ENCODE measurements around the gene HOXA3. TPM values are rescaled to one million over a fixed set of nuclear protein-coding genes. Genes with fewer than 3 reads are reported as not detected.

The HOXA3 gene
- total RNA-seq, result 1.8 and 3.2 TPM in 2 replicates

DNA sequence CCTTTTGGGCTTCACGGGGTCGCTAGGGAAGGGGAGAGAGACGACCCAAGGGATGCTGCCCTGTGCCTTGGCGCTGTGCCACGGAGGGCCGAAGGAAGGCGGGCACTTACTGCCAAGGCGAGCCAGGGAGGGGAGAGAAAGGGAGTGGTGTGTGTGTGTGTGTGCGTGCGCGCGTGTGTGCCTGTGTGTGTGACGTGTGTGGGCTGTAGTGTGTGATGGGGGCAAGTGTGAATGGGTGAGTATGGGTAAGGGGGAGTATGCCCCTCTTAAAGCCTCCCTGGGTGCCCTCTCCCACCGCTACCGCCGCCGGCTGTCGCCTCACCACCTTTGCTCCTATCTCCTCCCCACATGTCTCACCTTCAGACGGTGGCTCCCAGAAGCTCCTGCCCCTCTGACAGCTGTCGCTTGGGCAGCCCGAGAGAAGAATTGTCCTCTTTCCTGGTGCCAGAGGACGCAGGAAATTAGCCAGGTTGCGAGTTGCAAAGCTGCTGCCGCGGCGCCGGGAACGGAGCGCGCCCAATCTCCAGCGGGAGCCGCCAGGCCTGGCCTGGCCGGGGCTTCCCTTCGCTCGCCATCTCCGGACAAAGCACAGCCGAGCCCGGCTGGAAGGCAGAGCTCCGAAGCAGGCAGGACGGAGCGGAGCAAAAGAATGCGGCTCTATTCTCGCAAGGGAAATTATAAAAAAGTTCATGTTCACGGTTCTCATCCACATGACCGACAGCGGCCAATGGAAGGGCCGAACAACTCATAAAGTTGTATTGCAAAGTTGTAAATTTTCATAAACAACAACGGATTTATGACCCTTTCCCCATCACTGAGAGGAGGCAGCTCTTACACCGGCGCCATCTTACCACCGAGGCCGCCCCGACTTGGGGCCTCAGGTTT, at the start of gene HOXA3:
HOXA3 (minus strand) TSS at position 653 of the 885 bp plus-strand sequence. CDS start 41,943 bp downstream, outside the sequence.

DNA sequence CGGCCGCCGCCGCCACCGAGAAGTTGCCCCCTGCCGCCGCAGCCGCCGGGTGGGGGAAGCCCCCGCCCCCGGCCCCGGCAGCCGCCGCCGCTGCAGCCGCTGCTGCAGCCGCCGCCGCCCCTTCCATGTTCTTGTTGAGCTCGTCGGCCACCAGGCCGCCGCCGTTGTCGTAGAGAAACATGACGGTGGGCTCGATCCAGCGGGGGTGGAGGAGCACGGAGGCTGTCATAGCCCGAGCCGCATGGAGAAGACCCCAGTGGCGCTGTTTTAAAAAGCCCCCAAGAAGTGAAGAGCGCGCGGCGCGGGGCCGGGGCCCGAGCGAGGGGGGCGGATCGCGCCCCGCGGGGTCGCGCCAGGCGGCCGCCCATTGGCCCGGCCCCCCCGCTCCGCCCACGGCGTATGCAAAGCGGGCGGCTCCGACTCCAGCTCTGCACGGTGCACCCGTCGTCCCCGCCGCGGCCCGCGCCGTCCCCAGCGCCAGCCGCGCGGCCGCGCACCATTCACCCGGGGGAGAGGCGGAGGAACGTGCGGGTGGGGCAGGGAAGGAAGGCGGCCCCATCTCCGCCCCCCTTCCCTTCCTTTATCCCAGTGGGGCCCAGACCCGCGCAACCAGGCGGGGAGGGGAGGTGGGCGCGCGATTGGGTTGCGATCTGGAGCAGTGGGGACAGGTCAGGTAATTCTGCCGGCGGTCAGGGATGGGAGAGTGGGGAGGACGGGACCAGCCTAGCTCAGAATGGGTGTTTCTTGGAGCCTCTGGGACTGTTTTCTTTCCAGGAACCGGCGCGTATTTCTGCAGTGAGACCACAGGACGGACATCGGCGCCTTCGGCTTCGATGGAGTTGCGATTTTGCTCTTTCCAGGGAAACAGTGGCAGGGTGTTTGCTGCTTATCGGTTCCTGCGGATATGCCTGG, 47.7 kb upstream of the HOXA3 start, which contains the start of gene HOXA13:
HOXA13 (minus strand) TSS at position 243 of the 912 bp plus-strand sequence; CDS start at position 229, 14 bp downstream.

DNA sequence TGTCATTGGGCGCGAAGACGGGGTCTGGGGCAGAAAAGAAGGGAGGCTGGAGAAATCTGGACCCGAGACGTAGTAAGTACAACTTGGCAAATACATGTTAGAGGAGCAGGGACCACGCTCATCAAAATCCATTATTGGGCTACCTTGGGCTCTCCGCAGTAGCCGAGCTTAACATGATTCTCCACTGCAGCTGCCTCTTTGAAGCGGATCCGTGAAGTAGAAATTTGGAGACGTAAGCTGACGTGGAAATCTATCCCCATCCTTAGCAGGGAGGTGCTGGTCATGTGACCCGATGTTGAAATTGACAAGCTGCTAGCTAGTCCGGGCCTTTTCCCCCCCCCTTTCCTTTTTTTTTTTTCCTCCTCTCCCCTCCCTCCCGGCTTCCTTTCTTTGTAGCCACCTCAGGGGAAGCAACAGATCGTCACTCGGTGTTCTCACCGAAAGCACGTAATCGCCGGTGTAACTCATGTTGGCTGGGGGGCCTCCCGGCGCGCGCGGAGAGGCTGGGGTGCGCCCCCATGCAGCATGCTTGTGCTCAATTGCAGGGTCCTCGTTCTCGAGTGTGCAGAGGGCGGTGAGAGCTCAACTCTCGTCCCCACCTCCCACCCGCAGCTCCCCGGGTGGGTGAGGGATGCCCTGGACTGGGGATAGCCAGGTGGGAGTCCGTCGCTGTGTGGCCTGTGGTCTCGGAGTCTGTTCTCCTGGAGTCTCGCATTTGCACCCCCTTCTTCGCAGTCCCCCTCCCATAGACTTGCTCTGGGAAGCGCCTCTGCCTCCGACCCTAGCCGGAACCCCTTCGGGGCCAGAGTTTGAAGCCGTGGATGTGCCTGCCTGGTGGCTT, 32.9 kb upstream of the HOXA3 start, which contains the start of gene HOXA11:
HOXA11 (minus strand) TSS at position 220 of the 841 bp plus-strand sequence; CDS start at position 132, 88 bp downstream.

DNA sequence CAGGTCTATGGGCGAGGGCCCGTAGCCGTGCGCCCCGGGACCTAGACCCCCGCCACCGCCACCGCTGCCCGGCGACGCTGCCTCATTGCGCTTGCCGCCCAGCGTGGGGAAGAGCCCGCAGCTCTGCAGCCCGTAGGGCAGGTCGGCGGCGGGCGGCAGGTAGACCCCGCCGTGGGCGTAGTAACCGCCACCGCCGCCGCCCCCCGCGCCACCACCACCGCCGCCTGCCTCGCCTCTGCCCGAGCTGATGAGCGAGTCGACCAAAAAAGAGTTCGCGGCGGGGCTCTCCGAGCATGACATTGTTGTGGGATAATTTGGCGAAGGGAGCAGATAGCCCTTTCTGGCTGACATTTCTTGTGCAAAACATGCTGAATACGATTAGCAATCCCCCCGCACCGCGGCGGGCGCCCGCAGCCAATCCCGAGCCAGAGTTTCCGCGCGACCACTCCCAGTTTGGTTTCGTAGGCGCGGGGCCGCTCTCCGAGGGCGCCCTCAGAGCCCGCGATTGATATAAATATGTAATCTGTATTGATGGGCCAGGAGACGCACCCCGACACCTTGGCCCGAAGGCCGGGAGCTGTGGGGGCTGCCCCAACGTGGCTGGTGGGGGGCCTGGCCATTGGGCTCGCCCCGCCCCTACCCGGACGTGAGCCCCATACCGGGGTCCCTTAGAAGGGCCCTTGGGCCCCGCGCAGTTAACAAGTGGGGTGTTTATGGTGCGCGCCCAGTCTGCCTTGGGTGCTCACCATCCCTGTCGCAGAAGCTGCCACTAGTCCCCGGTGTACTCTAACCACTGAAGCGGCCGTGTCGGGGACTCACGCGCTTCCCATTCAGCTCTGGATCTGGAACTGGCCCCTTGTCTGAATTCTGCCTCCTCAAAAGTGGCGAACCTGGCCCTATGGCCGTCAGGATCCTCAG, 21.8 kb upstream of the HOXA3 start, which contains the start of gene HOXA10:
HOXA10 (minus strand) TSS at position 365 of the 918 bp plus-strand sequence; CDS start at position 351, 14 bp downstream.

DNA sequence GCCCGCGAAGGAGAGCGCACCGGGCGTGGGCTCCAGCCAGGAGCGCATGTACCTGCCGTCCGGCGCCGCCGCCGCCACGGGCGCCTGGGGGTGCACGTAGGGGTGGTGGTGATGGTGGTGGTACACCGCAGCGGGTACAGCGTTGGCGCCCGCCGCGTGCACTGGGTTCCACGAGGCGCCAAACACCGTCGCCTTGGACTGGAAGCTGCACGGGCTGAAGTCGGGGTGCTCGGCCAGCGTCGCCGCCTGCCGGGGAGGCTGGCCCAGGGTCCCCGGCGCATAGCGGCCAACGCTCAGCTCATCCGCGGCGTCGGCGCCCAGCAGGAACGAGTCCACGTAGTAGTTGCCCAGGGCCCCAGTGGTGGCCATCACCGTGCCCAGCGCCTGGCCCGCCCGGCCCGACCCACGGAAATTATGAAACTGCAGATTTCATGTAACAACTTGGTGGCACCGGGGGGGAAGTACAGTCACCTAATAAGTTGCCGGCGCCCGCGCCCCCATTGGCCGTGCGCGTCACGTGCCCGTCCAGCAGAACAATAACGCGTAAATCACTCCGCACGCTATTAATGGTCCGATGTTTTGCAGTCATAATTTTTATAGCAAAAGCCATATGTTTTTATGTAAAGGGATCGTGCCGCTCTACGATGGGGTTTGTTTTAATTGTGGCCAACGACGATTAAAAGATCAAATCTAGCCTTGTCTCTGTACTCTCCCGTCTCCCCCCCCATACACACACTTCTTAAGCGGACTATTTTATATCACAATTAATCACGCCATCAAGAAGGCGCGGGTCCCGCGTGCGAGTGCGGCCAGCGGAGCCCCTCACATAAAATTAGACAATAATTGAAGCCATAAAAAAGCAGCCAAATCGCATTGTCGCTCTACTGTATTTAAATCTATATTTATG, 13.0 kb upstream of the HOXA3 start, which contains the start of gene HOXA9:
HOXA9 (minus strand) TSS at position 449 of the 907 bp plus-strand sequence; CDS start at position 369, 80 bp downstream.

DNA sequence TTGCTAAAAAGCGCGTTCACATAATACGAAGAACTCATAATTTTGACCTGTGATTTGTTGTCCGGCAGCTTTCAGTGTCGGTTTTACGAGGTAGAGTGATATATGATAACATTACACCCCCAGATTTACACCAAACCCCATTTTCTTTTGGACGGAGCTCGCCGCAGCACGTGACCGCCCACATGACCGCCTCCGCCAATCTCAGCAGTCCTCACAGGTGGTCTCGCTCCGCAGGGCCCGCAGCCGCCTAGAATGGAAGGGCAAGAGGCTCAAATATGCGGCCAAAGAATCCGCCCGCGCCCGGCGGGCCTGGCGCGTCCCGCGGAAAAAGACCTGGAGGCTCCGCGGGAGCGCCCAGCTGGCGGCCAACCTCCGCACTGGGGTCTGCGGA, 4.1 kb upstream of the HOXA3 start, which contains the start of gene HOXA7:
HOXA7 (minus strand) TSS at position 168 of the 391 bp plus-strand sequence; CDS start at position 38, 130 bp downstream.

DNA sequence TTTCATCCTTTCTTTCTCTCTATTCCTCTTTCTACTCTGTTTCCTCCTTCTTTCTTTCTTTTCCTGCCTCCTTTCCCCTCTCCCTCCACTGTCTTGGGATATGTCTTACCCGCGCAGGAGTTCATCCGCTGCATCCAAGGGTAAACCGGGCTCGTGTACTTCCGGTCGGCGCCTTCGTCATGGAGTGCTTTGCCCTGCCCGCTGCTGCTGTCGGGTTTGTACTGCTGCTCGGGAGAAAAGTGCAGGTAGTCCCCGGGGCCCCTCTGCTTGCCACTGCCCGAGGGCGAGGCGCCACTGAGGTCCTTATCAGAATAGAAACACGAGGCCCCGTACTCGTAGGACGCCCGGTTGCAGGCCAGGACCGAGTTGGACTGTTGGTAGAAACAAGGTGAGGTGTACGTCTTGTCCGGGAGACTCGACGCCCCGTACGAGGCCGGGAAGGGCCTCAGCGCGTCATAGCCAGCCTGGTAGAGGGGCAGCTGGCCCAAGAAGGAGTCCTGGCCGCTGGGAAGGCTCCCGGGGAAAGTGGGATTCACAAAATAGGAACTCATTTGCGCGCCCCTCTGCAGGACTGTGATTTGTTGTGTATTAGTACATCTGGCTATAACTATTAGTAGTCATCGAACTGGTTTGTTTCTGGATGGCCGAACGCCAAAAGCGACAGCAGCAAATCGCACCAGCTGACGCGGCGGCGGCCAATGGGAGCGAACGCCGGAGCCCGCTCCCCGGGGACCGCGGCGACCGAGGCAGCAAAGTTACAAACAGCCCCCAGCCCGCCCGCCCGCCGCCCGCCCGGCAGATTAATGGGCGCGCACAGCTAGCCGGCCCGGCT, 5.0 kb downstream of the HOXA3 start, which contains the start of gene HOXA6:
HOXA6 (minus strand) TSS at position 576 of the 832 bp plus-strand sequence; CDS start at position 551, 25 bp downstream.

DNA sequence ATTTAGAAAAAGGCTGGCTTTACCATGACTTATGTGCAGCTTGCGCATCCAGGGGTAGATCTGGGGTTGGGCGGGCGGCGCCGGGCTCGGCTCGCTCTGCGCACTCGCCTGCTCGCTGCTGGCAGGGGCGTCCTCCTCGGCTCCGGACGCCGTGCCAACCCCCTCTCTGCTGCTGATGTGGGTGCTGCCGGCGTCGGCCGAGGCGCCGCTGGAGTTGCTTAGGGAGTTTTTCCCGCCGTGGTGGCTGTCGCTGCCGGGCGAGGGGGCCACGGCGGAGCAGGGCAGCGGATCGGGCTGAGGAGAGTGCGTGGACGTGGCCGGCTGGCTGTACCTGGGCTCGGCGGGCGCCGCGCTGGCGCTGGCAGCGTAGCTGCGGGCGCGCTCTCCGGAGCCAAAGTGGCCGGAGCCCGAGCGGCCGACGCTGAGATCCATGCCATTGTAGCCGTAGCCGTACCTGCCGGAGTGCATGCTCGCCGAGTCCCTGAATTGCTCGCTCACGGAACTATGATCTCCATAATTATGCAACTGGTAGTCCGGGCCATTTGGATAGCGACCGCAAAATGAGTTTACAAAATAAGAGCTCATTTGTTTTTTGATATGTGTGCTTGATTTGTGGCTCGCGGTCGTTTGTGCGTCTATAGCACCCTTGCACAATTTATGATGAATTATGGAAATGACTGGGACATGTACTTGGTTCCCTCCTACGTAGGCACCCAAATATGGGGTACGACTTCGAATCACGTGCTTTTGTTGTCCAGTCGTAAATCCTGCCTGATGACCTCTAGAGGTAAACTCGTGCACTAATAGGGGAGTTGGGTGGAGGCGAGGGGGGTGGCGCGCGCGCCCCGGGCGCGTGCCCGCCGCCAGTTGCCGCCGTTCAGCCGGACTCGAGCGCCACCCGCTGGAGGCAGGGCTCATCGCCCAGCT, 9.1 kb downstream of the HOXA3 start, which contains the start of gene HOXA5:
HOXA5 (minus strand) TSS at position 659 of the 927 bp plus-strand sequence; CDS start at position 585, 74 bp downstream.

DNA sequence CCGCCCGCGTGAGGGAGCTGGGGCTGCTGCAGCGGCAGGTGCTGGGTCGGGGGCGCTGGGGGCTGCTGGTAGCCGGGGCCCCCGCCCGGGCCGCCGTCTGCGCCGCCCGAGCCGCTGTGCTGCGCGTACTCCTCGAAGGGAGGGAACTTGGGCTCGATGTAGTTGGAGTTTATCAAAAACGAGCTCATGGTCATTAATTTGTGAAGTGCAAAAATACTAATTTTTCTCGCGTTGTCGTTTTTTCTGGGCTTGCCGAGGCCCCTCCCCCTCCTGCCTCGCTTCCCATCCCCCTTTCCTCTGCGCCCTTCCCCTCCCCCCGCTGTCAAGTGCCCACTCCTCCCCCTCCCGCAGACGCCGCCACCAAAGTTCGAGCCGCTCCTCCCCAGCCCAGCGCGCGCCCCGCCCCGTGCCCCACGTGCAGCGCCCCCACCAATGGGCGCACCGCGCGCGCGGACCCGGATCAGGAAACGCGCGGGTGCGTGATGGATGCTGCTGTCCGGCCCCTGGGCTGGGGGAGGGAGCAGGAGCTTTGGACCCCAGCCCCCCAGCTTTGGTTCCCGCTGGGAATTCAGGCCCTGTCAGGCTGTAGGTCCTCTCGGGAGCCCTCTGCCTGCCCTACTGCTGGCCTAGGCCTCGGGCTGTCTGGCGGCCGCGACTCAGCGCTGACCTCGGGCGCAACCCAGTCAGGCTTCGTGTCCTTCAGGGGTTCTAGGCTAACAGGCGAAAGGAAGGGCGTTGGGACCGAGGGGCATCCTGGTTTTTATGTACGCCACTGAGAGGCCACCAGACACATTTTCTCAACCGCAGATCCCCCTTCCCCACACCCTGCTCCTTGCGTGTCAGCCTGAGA, 21.6 kb downstream of the HOXA3 start, which contains the start of gene HOXA4:
HOXA4 (minus strand) TSS at position 218 of the 850 bp plus-strand sequence; CDS start at position 194, 24 bp downstream.

DNA sequence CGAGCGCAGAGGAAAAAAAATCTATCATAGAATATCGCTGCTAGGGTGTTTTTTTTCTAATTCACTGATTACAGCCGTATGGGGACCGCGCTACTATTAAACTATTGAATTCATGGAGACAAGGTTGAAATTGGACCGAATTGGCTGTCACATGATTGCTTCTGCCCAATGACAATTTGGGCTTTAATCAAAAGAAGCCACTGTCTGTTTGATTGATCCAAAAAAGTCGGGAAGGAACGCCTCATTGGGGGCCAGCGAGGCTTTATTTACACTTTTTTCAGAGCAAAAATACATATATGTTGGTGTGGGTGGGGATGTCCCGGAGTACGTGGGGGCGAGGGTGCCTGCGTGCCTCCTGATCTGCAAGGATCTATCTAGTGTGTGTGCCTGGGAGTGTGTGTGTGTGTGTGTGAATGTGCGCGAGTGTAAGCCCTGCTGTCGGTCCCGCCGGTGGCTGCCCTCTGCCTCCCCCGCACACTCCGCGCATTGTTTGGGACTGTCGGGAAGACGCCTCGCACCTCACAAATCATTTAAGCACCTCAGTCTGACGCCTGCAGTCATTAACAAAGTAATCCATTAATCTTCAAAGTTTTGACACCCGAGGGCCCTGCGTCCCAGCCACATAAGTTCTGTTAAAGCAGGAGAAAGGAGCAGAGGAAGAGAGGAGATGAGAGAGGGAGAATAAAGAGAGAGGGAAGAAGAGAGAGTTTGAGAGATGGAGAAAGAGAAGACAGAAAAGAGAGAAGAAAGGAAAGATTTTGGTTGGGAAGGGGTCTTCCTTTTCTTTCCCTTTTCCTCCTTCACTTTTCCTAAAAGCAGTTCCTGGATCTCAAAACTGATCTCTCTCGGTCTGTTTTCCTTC, 49.6 kb downstream of the HOXA3 start, which contains the start of gene HOXA2:
HOXA2 (minus strand) TSS at position 103 of the 862 bp plus-strand sequence. CDS start 183 bp downstream, outside the sequence.

DNA sequence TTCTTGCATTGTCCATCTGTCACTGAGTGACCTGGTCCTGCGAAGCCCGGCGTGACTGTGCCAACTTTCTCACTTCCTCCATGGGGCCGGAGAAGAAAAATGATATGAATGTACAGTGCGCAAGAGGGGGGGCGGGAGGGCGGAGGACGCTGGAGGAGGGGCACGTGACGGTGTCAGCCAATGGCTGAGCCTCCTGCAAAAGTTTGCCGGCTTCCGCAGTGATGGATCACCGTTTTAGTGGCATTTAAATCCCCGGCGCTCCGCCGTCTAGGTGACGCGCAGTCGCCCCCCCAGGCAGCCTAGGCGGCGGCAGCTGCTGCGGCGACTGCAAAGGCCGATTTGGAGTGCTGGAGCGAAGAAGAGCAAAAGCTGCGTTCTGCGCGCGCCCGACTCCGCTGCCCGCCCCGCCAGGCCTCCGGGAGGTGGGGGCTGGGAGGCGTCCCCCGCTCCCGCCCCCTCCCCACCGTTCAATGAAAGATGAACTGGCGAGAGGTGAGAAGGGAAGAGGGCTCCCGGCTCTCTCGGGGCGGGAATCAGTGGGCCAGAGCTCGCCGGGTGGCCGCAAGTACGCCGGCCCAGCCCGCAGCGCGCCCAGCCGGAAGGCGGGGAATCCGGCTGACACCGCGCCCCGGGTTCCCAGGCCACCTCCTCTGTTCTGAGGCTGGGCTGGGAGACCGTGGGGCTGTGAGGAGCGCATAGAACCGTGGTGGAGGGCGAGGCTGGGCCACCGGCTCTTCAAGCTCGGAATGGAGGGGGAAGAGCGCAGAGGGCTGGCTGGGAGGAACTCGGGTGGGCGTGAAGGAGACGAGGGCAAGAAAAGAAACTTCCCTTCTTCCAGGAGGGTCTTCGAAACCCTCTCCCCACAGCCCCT, 56.3 kb downstream of the HOXA3 start, which contains the start of gene HOXA1:
HOXA1 (minus strand) TSS at position 104 of the 871 bp plus-strand sequence; CDS start at position 16, 88 bp downstream.

